Muscle of arm (tissue), 12 donors: ENCODE measurements around the gene ABHD12. TPM values are rescaled to one million over a fixed set of nuclear protein-coding genes. Genes with fewer than 3 reads are reported as not detected.
"Not testable (repeated sequence)": the region's sequence is repeated elsewhere in the genome, so short reads cannot be mapped to it uniquely, and the experiment has no call there.

ENCODE experiments used
- DNase-seq: peaks from one replicate; pipeline ENCODE4 v3.0.0-alpha.2; 2013
- polyA plus RNA-seq, 12 donors: library from polyadenylated mRNA; unstranded; fragments of 120-200 nt; gene quantifications; one replicate each; pipeline ENCODE4 v1.2.1, GENCODE V29; 2013; ENCODE audit not compliant: insufficient read length in 12 of 12

ABHD12 gene
- polyA plus RNA-seq, 12 donors, result 10.1 to 25.2 (median 16.8) TPM; not detected in 1

- DNase-seq, result no peak
These were observed 35.5 kb downstream of the ABHD12 start for GRCh38 chr20:25355011-25355595.

DNA sequence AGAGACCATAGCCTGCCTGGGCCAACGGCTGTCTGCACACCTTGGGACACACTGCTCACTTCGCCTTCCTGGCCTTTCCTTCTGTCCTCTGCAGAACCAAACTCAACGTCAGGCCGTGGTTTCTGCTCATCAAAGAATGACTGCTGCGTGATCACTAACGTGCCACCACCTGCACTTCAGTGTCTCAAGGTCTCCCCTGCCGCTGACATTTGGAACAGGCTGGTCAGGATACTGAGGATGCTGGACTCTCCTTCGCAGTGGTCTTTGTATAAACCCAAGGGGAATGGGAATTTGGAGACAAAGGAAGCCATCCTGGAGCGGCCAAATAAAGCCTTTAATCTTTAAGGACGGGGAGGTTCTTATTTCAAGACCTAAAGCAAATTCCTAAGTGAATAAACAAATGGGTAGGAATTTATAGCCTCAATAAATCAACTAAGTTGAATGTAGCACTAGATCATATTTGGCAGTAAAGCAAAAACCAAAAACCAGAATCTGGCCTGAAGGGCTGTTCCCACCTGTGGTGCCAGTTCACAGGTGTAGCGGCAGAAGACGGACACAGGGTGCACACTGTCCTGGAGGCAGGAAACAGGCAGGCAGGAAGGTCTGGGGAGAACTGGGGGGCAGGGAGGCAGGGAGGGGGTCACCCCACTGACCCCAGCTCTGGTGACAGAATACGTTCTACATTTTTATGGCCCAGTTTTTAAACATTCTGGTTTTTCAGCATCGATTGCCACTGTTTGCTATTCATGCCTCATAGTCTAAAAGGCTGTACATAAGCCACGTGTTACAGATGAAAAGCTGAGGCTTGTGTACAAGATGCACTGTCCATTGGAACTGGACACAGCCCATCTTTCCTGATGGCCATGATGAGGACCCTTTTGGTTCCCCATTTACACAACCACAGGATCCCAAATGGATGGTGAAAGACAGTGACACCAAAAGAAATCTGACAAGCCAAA lies 36.6 kb downstream of the ABHD12 start:
- DNase-seq, result no peak

GRCh38 chr20:25353353-25353746 lies 37.3 kb downstream of the ABHD12 start:
- DNase-seq, result no peak

GRCh38 chr20:25352746-25353145 lies 37.9 kb downstream of the ABHD12 start:
- no peak for DNase-seq

GRCh38 chr20:25351024-25351360 lies 39.6 kb downstream of the ABHD12 start:
- DNase-seq, result no peak

DNA sequence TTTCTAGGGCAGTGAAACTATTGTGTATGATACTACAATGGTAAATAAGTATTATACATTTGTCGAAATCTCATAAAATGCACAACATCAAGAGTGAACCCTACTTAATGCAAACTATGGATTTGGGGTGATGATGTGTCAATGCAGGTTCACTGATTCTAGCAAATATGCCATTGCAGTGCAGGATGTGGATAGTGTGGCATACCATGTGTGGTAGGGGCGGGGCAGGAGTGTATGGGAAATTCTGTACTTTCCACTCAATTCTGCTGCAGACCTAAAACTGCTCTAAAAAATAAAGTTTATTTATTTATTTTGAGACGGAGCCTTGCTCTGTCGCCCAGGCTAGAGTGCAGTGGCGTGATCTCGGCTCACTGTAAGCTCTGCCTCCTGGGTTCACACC lies 44.3 kb downstream of the ABHD12 start:
- no peak for DNase-seq

GRCh38 chr20:25345721-25346120 lies 44.9 kb downstream of the ABHD12 start:
- no peak for DNase-seq

GRCh38 chr20:25344634-25345033 lies 46.0 kb downstream of the ABHD12 start:
- no peak for DNase-seq

DNA sequence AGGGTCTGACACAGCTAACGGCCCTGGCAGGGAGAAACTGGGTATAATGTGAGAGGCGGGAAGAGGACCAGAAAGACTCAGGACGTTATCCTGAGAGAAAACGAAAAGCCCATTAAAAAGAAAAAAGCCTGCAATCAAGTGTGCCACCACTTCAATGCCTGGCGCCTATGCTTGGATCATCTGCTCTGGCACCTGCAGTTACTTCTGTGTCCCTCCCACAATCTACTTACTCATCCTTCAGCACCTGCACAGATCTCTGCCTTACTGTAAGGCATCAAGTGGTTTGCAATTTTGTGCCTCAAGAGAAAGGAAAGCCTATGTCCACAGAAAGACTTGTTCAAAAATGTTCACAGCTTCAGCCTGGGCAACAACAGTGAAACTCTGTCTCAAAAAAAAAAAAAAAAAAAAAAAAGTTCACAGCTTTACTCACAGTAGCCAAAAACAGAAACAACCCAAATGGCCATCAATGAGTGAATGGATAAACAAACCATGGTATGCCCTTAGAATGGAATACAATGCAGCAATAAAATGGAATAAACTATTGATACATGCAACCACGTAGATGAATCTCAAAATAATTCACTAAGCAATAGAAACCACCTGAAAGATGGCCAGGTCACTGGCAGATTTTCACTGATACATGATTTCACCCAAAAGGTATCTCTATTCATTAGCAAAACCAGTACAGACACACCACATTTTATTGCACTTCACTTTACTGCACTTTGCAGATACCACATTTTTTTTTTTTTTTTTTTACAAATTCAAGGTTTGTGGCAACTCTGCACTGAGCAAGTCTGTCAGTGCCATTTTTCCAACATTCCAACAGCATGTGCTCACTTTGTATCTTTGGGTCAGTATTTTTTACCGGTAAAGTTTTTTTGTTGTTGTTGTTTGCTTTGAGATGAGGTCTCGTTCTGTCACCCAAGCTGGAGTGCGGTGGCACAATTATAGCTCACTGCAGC lies 48.6 kb downstream of the ABHD12 start:
- no peak for DNase-seq

DNA sequence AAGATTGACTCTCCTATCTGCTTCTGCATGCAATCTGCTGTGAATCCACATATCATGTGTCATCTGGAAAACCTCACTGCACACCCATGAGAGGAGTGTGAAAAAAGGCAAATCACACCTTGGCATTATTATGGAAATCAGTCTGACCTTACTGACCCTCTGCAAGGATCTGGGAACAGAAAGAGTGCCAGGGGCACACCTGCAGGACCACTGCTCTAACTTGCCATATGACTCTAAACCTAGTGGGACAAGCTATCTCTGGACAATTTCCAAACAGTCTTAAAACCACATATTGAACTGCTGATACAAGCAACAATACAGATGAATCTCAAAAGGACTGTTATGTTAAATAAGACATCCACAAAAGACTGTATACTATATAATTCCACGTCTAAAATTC lies 50.3 kb downstream of the ABHD12 start:
- DNase-seq, result no peak

DNA sequence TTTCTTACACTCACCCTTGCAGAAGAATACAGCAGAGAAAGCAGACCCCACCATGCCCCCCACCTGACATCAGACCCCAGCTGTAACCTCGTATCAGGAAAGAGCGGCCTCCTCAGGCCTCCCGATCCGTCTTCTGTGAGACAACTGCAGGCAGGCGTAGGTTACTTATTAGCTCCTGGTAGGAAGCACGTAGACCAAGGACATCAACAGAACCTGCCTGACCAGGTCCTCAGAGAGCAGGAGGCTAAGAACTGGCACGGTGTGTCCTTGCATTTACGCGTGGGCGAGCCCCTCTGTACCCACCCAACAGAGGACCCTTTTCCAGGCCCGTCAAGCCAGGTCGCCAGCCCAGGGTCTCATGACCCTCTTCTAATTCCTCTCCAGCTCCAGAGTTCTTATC lies 51.0 kb downstream of the ABHD12 start:
- no peak for DNase-seq

DNA sequence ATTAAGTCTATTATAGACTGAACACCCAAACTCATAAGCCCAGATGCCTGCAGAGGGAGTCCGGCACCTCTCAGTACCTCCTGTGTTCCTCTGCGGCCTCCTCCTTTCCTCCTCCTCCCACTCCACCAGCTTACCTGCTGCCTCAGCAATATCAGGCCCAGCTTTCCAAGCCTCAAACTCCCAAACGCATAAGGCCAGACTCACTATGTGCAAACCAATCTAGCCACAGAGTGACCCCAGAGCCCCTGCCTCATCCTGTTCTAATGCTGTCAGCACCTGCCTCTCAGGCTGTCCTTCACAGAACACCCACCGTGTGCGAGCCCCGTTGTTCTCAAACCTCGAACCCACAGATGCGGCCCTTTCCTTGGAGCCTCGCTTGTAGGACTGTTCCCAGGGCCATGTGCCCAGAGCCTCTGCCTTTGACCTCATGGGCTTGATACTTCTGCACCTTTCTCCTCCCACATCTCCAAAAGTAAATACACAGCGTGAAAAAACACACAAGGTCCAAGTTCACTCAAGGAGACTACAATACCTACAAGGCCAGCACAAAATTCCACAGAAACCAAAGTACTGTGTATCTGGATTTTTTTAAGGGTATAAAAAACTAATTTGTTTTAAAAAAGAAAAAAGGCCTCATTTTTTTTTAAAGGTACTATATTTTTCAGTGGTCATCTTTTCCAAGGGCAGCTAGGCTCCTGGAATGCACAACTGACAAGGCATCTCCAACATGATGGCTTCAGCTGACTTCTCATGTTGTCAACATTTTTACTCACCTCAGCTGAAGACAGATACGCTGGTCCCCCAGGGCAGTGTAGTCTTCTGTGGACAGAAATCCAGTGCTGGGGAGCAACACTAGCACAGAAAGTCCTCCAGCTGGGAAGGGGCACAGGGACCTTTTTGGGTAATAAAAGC lies 52.3 kb downstream of the ABHD12 start:
- DNase-seq, result no peak

DNA sequence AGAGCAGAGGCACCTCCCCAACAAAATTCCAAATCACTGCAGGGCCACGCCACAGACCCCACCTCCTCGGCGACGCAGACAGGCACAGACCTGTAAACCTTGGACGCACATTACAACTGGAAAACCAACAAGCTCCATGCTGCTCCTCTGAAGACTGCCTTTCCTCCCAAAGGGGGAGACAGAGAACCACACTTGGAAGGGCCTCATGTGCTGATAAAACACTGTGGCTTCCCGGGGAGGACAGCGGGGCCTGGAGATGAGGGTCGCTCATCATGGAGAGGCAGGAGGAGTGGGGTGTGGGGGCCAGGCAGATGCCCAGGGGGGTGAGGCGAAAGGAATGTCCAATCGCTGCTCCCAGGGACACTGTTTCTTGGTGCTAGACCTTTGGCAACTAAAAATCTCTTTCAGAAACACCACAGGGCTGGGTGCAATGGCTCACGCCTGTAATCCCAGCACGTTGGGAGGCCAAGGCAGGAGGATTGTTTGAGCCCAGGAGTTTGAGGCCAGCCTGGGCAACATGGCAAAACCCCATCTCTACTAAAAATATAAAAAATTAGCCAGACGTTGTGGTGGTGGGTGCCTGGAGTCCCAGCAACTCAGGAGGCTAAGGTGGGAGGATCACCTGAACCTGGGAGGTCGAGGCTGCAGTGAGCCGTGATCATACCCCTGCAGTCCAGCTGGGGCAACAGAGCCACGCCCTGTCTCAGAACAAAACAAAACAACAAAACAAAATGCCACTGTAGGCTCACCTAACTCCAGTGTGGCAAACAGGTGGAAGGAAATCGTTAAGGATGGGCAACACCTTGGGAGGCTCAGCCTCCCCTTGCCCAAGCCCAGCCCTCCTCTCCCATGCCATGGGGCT lies 53.8 kb downstream of the ABHD12 start:
- DNase-seq, result no peak

DNA sequence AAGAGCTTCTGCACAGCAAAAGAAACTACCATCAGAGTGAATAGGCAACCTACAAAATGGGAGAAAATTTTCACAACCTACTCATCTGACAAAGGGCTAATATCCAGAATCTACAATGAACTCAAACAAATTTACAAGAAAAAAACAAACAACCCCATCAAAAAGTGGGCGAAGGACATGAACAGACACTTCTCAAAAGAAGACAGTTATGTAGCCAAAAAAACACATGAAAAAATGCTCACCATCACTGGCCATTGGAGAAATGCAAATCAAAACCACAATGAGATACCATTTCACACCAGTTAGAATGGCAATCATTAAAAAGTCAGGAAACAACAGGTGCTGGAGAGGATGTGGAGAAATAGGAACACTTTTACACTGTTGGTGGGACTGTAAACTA lies 55.7 kb downstream of the ABHD12 start:
- DNase-seq, result not testable (repeated sequence)

DNA sequence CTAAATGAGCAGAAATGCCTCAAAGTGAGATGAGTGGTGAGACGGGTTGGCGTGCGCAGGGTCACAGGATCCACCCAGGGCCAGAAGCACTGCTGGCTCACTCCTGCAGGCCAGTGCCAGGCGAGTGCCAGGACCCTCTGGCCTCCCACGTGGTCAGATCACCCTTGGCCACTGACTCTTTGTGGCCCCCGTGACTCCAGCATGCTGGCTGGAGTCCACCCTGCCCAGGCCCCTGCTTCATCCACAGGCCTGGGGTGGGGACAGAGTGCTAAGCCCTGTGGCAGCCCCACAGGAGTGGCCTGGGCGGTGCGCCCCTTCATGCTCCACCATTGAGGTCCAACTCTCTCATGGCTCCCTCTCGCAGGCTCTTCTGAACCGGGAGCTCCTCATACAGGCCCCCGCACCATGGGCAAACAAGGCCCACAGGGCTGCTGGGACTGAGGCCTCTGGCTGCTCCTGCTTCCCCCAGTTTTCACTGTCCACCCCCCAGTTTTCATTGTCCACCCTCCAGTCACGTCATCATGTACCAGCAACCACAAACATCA lies 61.6 kb downstream of the ABHD12 start:
- no peak for DNase-seq

GRCh38 chr20:25327521-25328235 lies 63.0 kb downstream of the ABHD12 start:
- DNase-seq, result no peak

GRCh38 chr20:25325997-25326396 lies 64.6 kb downstream of the ABHD12 start:
- no peak for DNase-seq

DNA sequence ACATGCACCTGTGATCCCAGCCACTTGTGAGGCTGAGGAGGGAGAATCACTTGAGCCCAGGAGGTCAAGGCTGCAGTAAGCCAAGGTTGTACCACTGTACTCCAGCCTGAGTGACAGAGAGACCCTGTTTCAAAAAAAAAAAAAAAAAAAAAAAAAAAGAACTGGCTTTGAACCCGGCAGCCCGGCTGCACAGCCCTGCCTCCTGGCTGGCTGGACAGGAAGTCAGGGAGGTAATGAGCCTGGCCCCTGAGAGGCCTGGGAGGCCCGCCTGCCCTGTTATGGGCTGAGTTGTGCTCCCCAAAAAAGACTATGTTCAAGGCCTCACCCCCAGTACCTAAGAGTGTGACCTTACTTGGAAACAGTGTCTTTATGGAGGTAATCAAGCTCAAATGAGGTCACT lies 65.6 kb downstream of the ABHD12 start:
- no peak for DNase-seq

GRCh38 chr20:25324412-25324811 lies 66.2 kb downstream of the ABHD12 start:
- DNase-seq, result peak; percentile 26
